GM19099 (cell line): Measurements from ENCODE around the gene TMEM33.

ENCODE experiments used
- POLR2A ChIP-seq: IDR thresholded peaks from 3 replicates; pipeline ENCODE4 v1.6.1; 2011; ENCODE audit warnings: low read depth; ENCODE audit not compliant: insufficient read length; ENCODE audit errors: extremely low read depth

Gene TMEM33

DNA sequence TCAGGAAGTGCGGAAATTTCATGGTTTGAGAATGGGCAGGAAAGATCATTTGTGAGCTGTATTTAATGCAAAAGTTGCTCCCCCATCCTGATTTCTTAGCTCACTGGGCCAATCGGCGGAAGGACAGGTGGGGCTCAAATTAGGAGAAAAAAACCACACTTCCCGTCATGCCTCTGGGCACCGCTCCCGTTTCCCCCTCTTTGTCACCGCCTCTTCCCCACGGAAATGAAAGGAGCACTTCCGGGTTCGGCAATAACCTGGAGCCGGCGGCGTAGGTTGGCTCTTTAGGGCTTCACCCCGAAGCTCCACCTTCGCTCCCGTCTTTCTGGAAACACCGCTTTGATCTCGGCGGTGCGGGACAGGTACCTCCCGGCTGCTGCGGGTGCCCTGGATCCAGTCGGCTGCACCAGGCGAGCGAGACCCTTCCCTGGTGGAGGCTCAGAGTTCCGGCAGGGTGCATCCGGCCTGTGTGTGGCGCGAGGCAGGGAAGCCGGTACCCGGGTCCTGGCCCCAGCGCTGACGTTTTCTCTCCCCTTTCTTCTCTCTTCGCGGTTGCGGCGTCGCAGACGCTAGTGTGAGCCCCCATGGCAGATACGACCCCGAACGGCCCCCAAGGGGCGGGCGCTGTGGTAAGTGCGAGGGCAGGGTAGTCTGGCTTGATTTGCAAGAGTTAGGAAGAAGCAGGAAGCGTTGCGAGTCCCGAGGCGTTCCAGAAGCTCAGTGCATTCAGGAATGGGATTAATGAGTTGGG lies at the start of gene TMEM33:
TSS of gene TMEM33 (plus strand) at position 529 of the 751 bp plus-strand sequence. CDS start at position 585, 56 bp downstream.
- TF ChIP-seq POLR2A, result peak; percentile 75

DNA sequence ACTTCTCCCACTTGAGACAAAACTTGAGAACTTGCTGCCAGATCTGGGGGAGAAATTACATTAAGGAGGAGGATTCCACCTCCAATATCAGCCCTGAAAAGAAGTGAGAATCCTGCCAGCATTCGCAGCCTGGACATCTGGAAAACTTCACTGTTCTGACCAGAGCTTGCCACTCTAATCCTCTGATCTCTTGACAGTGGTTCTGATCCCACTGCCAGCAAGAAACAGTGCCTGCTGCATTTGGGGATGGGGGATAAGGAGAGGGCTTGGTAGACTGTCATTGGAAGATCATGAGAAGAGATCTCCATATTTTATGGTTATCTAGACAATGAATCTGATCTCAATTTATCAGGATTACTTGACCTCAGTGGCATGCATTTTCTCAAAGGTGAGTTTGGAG lies 49.8 kb upstream of the TMEM33 start:
- no peak for TF ChIP-seq POLR2A

- TF ChIP-seq POLR2A, result no peak
These were observed 48.0 kb upstream of the TMEM33 start for GRCh38 chr4:41887277-41887676.

- no peak for TF ChIP-seq POLR2A
These were observed 47.2 kb upstream of the TMEM33 start for GRCh38 chr4:41887821-41888686.

GRCh38 chr4:41888687-41889074 lies 46.5 kb upstream of the TMEM33 start:
- TF ChIP-seq POLR2A, result no peak

- TF ChIP-seq POLR2A, result no peak
These were observed 45.9 kb upstream of the TMEM33 start for GRCh38 chr4:41889317-41889716.

DNA sequence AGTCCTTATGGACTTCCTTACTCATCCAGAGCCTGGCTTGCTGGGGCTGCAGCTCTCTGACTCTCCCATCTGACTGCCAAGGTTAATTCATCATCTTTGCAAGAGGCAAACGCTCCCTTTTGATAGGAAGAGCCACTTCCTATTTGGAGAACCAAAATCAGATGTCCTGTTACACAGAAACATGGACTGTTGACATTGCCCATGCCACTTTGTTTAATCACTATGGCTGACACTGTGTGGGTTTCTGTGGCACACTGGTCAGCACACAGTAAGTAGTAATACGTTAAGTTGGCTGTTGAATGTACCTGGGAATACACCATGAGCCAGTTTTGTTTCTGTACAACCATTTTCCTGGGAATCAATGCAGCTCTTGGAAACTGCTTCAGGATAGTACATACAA lies 45.1 kb upstream of the TMEM33 start:
- TF ChIP-seq POLR2A, result no peak

- TF ChIP-seq POLR2A, result no peak
These were observed 38.6 kb upstream of the TMEM33 start for GRCh38 chr4:41896648-41897047.

- TF ChIP-seq POLR2A, result no peak
These were observed 37.5 kb upstream of the TMEM33 start for GRCh38 chr4:41897698-41898097.

DNA sequence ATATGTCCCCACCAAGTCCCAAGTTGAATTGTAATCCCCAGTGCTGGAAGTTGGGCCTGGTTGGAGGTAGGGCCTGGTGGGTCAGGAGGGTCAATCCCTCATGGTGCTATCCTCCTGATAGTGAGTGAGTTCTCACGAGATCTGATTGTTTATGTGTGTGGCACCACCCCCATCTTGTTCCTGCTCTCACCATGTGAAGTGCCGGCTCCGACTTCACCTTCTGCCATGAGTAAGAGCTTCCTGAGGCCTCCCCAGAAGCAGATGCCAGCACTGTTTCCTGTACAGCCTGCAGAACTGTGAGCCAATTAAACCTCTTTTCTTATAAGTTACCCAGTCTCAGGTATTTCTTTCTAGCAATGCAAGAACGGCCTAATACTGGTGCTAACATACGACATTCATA lies 22.7 kb upstream of the TMEM33 start:
- no peak for TF ChIP-seq POLR2A

DNA sequence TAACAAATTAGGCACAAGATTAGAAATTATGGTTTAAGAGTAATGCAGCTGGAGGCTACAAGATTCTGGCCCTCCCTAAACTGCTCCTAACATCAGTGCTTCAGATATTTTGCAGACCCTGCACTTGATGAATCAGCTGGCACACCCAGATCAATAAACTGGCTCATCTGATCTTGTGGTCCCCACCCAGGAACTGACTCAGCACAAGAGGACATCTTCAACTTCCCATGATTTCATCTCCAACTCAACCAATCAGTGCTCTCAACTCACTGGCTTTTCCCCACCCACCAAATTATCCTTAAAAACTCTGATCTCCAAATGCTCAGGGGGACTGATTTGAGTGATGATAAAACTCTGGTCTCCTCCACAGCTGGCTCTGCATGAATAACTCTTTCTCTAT lies 21.7 kb upstream of the TMEM33 start:
- TF ChIP-seq POLR2A, result no peak

GRCh38 chr4:41918278-41918677 lies 17.0 kb upstream of the TMEM33 start:
- no peak for TF ChIP-seq POLR2A

- TF ChIP-seq POLR2A, result no peak
These were observed 13.8 kb upstream of the TMEM33 start for GRCh38 chr4:41921476-41921875.

GRCh38 chr4:41927796-41928499 lies 7.3 kb upstream of the TMEM33 start:
- TF ChIP-seq POLR2A, result no peak

GRCh38 chr4:41930139-41930831 lies 4.9 kb upstream of the TMEM33 start:
- no peak for TF ChIP-seq POLR2A
